Choroid plexus epithelial cell (primary cell): ENCODE results near the gene PLCB3.

Experiments used
- DNase-seq: peaks from one replicate; pipeline ENCODE4 v3.0.0-alpha.2; 2010; ENCODE audit warnings: low read depth
- H3K4me3 ChIP-seq: 2 replicates; pipeline ENCODE4 v1.5.1; 2011; ENCODE audit warnings: low read depth, mild to moderate bottlenecking, control low read depth, low read length, moderate library complexity
- TF ChIP-seq, protein P1 (sequence below): conservative IDR thresholded peaks from 2 replicates; pipeline ENCODE4 v1.5.1; 2011; ENCODE audit warnings: low read depth, mild to moderate bottlenecking, control low read depth, inconsistent platforms, low read length, moderate library complexity

Gene PLCB3

DNA sequence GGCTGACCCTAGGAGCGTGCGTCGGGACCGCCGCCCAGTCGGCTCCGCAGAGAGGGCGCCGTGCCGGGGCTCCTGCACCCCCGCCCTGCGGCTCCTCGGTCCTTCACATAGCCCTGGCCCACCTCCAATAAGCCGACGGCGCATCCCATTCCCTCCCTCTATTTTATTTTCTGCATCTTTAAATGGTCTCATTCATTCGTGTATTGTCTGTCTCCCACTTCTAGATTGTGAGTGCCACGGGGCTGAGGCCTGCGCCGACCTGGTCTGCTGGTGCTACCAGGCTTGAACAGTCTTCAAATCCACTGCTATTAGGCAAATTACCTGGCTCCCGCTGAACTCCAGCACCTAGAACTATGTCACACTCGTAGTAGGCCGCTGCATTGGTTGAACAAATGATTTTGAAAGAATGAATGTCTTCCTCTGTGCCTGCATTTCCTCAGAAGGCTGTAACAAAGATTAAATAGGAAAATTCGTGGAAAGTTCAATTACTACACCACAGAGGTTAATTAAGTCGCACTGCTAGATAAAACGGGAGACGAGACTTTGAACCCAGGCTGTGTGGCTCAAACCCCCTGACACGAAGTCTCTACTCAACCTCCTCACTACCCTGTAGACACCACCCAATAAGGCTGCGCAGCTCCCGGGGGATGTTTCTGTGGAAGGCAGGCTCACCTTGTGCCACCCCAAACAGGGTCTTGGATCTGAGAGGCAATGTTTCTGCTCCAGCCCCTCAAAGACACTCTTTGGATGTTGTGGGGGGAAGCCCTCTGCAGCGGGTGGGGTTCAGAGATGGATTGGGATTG is 3.4 kb upstream of the PLCB3 start:
- peak overlapping the region; percentile 64 for H3K4me3 ChIP-seq
- TF ChIP-seq, protein P1, sequence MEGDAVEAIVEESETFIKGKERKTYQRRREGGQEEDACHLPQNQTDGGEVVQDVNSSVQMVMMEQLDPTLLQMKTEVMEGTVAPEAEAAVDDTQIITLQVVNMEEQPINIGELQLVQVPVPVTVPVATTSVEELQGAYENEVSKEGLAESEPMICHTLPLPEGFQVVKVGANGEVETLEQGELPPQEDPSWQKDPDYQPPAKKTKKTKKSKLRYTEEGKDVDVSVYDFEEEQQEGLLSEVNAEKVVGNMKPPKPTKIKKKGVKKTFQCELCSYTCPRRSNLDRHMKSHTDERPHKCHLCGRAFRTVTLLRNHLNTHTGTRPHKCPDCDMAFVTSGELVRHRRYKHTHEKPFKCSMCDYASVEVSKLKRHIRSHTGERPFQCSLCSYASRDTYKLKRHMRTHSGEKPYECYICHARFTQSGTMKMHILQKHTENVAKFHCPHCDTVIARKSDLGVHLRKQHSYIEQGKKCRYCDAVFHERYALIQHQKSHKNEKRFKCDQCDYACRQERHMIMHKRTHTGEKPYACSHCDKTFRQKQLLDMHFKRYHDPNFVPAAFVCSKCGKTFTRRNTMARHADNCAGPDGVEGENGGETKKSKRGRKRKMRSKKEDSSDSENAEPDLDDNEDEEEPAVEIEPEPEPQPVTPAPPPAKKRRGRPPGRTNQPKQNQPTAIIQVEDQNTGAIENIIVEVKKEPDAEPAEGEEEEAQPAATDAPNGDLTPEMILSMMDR, result no peak
- no peak for DNase-seq

DNA sequence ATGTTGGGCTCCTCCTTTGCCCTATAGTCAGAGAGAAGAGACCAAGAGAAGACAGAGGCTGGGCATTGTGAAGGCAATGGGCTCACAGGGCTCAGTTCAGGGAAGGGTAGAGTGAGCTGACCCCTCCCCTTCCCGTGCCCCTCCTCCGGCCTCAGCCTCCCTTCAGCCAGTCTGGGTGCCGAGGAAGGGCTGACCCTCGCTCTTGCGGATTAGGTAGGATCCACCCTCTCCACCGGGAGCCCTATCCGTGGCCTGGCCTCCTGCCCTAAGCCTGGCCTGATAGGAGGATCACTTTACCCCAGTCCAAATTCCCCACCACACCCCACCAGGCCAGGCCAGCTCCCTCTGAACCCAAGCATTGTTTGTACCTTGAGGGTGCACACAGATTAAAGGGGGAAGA is 2.8 kb upstream of the PLCB3 start:
- no peak overlapping the region for H3K4me3 ChIP-seq
- TF ChIP-seq, protein P1, result no peak
- DNase-seq, result no peak

DNA sequence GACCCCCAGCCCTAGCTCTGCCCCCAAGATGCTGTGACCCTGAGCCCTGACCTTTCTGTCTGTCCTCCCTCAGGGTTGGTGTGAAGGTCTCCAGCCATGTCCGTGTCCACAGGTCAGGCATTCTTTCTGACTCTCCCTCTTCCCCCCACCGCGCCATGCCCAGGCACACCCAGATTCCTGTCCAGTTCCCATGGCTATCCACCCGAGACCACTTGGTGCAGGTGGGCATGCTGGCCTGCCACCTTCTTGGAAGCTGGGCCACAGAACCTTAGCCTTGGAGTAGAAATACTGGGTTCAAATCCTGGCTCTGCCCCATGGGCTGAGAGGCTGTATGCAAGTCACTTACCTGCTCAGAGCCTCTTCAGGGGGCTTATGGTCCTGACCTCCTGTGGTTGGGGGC is 2.3 kb upstream of the PLCB3 start:
- H3K4me3 ChIP-seq, result no peak overlapping the region
- TF ChIP-seq, protein P1, result no peak
- no peak for DNase-seq

DNA sequence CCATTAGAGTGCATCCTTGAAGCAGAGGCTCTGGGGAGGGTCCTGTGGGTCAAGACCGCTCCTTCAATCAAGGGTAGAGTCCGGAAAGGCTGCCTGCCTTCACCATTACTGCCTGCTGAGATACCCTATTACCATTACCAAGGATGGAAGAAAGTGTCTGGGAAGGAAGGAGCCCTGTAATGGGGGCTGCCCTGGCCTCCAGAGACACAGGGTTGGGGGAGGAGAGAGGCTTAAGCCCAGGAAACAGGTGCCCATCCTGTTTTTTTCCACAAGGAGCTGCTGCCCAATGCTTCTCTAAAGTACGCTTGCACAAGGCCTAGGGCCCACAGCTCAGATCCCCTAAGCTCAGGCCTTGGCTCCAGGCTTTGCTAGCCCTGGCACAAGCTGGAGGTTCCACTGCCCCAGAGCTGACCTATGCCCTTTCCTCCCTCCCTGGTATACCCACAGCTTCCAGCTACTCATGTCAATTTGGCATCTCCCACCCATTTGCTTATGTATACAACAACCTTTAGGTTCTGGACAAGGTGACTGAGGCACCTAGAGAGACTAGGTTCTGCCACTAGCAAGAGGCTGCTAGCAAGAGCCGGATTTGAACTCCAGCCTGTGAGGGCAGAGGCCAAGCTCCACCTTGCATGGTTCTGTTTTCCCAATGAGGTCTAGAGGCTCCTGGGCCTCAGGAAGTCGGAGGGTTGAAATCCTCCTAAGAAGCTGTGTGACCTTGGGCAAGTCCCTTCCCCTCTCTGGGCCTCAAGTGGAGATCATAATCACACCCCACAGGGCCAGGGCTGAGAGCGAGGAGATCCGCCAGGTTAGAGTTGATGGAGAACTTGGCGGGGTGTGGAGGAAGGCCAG is 1.5 kb upstream of the PLCB3 start:
- no peak for DNase-seq
- H3K4me3 ChIP-seq, result no peak overlapping the region
- TF ChIP-seq, protein P1, result no peak

DNA sequence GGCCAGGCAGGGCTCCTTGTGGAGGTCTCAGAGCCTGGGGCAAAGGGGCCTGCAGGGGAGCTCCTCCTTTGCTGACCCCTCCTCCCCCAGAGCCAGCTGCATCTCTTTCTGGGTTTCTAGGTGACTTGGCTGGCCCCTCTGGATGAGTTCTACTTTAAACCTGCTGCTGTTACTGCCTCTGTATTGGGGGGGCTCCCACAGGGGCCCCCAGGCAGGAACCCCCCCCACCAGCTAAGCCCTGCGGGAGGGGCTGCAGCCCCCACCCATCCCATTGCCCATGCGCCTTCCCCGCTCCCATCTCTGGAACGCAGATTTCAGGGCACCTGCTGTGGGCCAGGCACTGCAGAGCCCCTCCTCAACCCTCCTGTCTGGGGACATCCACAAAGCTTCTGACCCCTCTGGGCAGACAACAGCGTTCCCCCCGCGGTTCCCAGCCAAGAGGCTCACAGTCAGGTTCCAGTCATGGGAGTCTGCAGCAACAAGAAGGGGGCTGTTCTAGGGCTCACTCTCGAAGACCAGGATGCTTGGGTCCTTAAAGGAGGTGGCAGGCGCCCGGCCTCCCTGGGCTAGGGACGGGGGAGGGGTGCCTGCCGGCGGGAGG is 815 bp upstream of the PLCB3 start:
- H3K4me3 ChIP-seq, result peak overlapping the region; percentile 63
- no peak for DNase-seq
- TF ChIP-seq, protein P1, result no peak

DNA sequence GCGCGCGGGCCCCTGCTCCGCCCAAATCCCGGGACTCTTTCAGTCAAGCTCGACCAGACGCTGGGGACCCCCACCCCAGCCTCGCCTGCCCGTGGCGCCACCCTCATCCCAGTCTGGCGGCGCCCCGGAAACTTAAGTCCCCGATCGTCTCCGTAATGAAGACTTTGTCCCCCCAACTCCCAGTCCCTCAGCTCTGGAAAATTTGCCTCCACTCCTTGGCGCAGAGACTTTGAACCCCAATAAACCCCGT is 348 bp downstream of the PLCB3 start:
- H3K4me3 ChIP-seq, result peak overlapping the region; percentile 63
- DNase-seq, result no peak
- TF ChIP-seq, protein P1, result no peak
